Measurements from ENCODE around the gene WASF2. TPM values are rescaled to one million over a fixed set of nuclear protein-coding genes. Genes with fewer than 3 reads are reported as not detected.
"Not testable (repeated sequence)": the region's sequence is repeated elsewhere in the genome, so short reads cannot be mapped to it uniquely, and the experiment has no call there.

Gene WASF2
- total RNA-seq, 3 donors from 2014 or later = 131 to 159 (median 134) TPM

DNA sequence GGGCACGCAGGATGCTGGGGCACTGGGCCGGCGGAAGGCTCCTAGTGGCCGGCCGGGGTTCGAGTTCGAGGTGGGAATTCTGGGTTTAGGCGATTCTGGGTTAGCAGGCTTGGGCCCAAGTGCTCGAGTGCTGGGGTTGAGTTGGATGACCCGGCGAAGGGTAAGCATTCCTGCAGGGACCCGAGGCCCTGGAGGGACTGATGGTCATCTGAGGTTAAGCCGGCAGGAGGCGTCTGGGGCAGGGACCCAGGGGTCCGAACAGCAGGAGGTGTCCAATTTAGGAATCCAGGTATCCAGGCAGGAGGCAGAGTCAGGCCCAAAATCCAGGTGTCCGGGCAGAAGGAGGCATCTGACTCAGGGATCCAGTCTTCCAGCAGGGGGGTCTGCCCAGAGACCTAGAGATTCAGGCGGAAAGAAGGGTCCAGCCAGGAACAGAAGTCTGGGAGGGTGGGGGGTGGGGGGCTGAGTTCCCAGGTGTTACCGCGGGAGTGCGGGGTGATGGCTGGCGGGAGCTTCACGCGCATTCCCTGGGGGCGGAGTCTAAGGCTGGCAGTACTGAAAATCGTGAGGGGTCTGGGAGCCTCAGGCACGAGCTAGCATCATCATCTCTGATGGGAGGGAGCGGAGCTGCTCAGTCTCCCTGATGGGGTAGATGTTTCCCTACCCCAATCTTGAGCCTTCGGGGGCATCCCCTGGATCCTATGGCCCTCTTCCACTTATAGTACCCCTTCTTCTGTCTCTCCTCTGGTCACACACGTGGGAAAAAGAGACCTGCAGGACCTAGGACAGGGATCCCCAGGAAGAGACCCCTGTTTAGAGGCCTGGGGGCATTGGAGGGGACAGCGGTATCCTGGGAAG, 97.0 kb downstream of the WASF2 start:
- ATAC-seq (peak; percentile 1), DNase-seq (no peak)
- TF ChIP-seq, protein P1, sequence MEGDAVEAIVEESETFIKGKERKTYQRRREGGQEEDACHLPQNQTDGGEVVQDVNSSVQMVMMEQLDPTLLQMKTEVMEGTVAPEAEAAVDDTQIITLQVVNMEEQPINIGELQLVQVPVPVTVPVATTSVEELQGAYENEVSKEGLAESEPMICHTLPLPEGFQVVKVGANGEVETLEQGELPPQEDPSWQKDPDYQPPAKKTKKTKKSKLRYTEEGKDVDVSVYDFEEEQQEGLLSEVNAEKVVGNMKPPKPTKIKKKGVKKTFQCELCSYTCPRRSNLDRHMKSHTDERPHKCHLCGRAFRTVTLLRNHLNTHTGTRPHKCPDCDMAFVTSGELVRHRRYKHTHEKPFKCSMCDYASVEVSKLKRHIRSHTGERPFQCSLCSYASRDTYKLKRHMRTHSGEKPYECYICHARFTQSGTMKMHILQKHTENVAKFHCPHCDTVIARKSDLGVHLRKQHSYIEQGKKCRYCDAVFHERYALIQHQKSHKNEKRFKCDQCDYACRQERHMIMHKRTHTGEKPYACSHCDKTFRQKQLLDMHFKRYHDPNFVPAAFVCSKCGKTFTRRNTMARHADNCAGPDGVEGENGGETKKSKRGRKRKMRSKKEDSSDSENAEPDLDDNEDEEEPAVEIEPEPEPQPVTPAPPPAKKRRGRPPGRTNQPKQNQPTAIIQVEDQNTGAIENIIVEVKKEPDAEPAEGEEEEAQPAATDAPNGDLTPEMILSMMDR (IDR thresholded peaks at IDR 0.05) = no peak
- Histone ChIP-seq H3K4me3 (no peak overlapping the region), H3K9me3 (no peaks in the 10 kb centered on the region), H3K4me1 (ENCODE audit: low read depth) (peaks cover 17% of the 10 kb centered on the region), H3K36me3 (ENCODE audit: low read depth) (no peaks in the 10 kb centered on the region)
- intact Hi-C loops (cut with DNase I, micrococcal nuclease) = loop anchor here (5.0 kb wide), 2 partner anchors 36 to 91 kb away; no protein-coding TSS in a partner anchor

- no peaks in the 10 kb centered on the region for H3K9me3 ChIP-seq
- H3K4me1 ChIP-seq (ENCODE audit: low read depth) = peaks cover 15% of the 10 kb centered on the region
- intact Hi-C loops (cut with DNase I, micrococcal nuclease) = loop anchor here (5.0 kb wide), 2 partner anchors 35 to 90 kb away; no protein-coding TSS in a partner anchor
- TF ChIP-seq, protein P1 (IDR thresholded peaks at IDR 0.05) = no peak
- no peaks in the 10 kb centered on the region for H3K36me3 ChIP-seq (ENCODE audit: low read depth)
- DNase-seq = peak; percentile 91 to 94 (median 93)
- no peak within 1 kb of the TSS for H3K4me3 ChIP-seq
- peak; percentile 95 for ATAC-seq
Observed at GRCh38 chr1:27392096-27392777, 97.7 kb downstream of the WASF2 start, which contains the start of gene GPR3. GPR3 (plus strand) TSS chr1:27392622; CDS start chr1:27393799, 1,177 bp downstream.

DNA sequence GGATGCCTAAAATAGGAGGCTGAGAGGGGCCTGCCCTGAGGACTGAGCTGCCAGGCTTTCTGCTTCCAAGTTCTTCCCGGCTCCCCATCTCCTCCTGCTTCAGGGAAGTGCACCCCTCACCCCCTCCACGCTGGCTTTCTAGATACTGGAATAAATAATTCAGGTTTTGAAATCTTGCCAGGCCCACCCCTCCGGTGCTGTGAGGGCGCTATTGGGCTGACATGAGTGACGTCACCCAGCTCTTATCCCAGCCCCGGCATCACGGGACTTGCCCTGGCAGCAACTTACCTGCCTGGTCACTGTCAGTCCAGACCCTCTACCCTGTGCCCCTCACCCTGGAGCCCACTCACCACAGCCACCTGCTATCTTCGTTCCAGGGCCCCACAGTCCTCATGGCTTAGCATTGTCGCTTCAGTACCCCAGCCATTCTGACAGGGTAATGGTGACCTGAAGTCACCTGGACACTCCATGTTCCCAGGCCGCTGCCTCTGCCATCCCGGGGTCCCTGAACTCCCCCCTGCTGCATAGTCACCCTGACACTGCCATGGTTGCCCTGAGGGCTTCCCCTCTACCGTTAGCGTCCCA, 98.4 kb downstream of the WASF2 start:
- H3K4me3 ChIP-seq = no peak overlapping the region
- H3K9me3 ChIP-seq = no peaks in the 10 kb centered on the region
- peaks cover 15% of the 10 kb centered on the region for H3K4me1 ChIP-seq (ENCODE audit: low read depth)
- DNase-seq = peak in 2 of 3 donors; percentile 53 to 59
- intact Hi-C loops (cut with DNase I, micrococcal nuclease) = loop anchor here (5.0 kb wide), 2 partner anchors 34 to 89 kb away; no protein-coding TSS in a partner anchor
- TF ChIP-seq, protein P1 (IDR thresholded peaks at IDR 0.05) = no peak
- H3K36me3 ChIP-seq (ENCODE audit: low read depth) = no peaks in the 10 kb centered on the region
- ATAC-seq = peak; percentile 34

DNA sequence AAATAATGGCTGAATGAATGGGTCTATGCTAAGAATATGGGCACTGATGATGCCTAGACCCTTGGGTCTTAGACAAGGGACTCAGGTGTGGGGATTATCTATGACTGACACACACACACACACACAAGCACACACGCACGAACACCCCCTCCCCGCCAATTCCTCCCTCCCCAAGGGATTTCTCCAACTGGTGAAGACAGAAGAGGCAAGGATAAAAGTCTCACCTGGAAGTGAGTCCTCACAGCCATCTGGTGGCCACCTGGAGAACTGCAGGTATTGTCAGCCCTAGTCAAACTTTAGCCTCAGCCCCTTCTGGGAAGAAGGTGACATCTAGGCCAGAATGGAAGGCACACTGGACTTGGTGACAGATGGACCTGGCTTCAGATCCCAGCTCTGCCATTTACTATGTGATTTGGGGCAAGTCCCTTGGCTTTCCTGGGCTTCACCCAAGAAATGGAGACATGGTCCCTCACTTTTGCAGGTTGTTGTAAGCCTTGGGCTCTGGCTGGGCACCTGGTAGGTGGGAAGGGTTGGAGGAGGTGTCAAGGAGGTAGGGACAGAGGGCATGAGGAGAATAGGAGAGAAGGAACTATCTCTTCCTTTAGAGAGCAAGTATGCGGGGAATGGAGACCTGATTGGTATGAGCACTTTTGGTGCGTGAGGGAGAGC, 101.5 kb downstream of the WASF2 start:
- intact Hi-C loops (cut with DNase I, micrococcal nuclease) = loop anchor here in 1 of 2 donors (5.0 kb wide), 1 partner anchor 86 kb away; no protein-coding TSS in a partner anchor
- peak; percentile 56 for ATAC-seq

DNA sequence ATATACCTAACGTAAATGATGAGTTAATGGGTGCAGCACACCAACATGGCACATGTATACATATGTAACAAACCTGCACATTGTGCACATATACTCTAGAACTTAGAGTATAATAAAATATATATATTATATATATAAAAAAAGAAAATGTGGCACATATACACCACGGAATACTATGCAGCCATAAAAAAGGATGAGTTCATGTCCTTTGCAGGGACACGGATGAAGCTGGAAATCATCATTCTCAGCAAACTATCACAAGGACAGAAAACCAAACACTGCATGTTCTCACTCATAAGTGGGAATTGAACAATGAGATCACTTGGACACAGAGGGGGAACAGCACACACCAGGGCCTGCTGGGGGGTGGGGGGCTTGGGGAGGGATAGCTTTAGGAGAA, 105.2 kb downstream of the WASF2 start:
- intact Hi-C loops (cut with DNase I, micrococcal nuclease) = loop anchor here in 1 of 2 donors (5.0 kb wide), 1 partner anchor 82 kb away; no protein-coding TSS in a partner anchor
- DNase-seq = not testable (repeated sequence)

More for the DNA sequence above, 101.5 kb downstream of the WASF2 start:
- peak in 2 of 3 donors; percentile 83 to 90 for DNase-seq
- TF ChIP-seq, protein P1 (IDR thresholded peaks at IDR 0.05) = peak; percentile 82
- Histone ChIP-seq H3K9me3 (no peaks in the 10 kb centered on the region), H3K4me1 (ENCODE audit: low read depth) (peaks cover 15% of the 10 kb centered on the region), H3K4me3 (no peak overlapping the region), H3K36me3 (ENCODE audit: low read depth) (no peaks in the 10 kb centered on the region)

More for the DNA sequence above, 105.2 kb downstream of the WASF2 start:
- not testable (repeated sequence) for H3K9me3 ChIP-seq; H3K4me1 ChIP-seq (ENCODE audit: low read depth); ATAC-seq; H3K4me3 ChIP-seq; H3K36me3 ChIP-seq (ENCODE audit: low read depth)
